Endothelial cell of umbilical vein (primary cell): ENCODE results near the gene MAT1A.
"Not testable (repeated sequence)": the region's sequence is repeated elsewhere in the genome, so short reads cannot be mapped to it uniquely, and the experiment has no call there.

ENCODE experiments used
- EZH2 ChIP-seq: IDR thresholded peaks from 2 replicates; pipeline ENCODE4 v1.6.1; 2012; ENCODE audit warnings: borderline replicate concordance, low read depth, mild to moderate bottlenecking, moderate library complexity, low read length, inconsistent platforms; ENCODE audit not compliant: severe bottlenecking
- MYC ChIP-seq: IDR thresholded peaks from one replicate; pipeline ENCODE4 v1.6.1; 2011; ENCODE audit warnings: mild to moderate bottlenecking, low read depth, low read length
- POLR2A ChIP-seq: IDR thresholded peaks from 2 replicates; pipeline ENCODE4 v1.6.1; 2012; ENCODE audit warnings: low read depth, mild to moderate bottlenecking, control low read depth, low read length
- POLR2AphosphoS5 ChIP-seq: IDR thresholded peaks from 2 replicates; pipeline ENCODE4 v1.6.1; 2012; ENCODE audit warnings: low read depth, mild to moderate bottlenecking, control low read depth, low read length, moderate library complexity; ENCODE audit not compliant: insufficient read depth
- TF ChIP-seq, protein P1 (sequence below), 2 donors: IDR thresholded peaks; 1 replicate in 1 of 2; 2 replicates in 1 of 2; pipeline ENCODE4 v1.5.1; 2011; ENCODE audit warnings: low read length in 2 of 2, mild to moderate bottlenecking in 2 of 2, moderate library complexity in 2 of 2, control low read depth in 1 of 2, inconsistent platforms in 1 of 2, low read depth in 1 of 2; ENCODE audit not compliant: insufficient read depth in 1 of 2; ENCODE audit errors: extremely low read depth in 1 of 2
- TF ChIP-seq, protein P2 (sequence below): IDR thresholded peaks from 2 replicates; pipeline ENCODE4 v1.6.1; 2011; ENCODE audit not compliant: insufficient read depth, insufficient read length

DNA sequence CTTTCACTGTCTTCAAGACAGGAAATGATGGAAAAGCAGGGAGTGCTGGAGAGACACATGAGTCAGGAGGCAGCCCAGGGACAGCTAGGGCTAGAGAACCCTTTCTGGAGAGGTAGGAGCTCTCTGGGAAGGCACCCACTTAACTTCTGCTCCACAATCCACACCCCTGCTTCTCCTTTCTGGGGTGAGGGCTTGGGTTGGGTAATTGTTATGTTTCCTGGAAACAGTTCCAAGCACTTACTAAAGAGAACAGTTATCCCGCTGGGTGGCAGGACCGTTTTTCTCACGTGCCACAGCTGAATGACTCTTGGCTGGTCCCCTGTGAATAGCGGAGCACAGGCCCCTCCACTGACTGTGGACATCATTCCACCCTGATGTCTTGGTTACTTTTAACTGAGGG is 39.6 kb downstream of the MAT1A start:
- not testable (repeated sequence) for TF ChIP-seq POLR2AphosphoS5, MYC, POLR2A, EZH2
- TF ChIP-seq, protein P1, sequence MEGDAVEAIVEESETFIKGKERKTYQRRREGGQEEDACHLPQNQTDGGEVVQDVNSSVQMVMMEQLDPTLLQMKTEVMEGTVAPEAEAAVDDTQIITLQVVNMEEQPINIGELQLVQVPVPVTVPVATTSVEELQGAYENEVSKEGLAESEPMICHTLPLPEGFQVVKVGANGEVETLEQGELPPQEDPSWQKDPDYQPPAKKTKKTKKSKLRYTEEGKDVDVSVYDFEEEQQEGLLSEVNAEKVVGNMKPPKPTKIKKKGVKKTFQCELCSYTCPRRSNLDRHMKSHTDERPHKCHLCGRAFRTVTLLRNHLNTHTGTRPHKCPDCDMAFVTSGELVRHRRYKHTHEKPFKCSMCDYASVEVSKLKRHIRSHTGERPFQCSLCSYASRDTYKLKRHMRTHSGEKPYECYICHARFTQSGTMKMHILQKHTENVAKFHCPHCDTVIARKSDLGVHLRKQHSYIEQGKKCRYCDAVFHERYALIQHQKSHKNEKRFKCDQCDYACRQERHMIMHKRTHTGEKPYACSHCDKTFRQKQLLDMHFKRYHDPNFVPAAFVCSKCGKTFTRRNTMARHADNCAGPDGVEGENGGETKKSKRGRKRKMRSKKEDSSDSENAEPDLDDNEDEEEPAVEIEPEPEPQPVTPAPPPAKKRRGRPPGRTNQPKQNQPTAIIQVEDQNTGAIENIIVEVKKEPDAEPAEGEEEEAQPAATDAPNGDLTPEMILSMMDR (IDR thresholded peaks at IDR 0.05; ENCODE audit: extremely low read depth in 1 of 2, insufficient read depth in 1 of 2, low read depth in 1 of 2, low read length in 2 of 2): not testable (repeated sequence)
- TF ChIP-seq, protein P2, sequence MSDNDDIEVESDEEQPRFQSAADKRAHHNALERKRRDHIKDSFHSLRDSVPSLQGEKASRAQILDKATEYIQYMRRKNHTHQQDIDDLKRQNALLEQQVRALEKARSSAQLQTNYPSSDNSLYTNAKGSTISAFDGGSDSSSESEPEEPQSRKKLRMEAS: not testable (repeated sequence)
